Measurements from ENCODE around the gene SLC5A9.

- no peak for TF ChIP-seq CTCF (IDR thresholded peaks at IDR 0.05; ENCODE audit: poor library complexity)
- no peak for TF ChIP-seq EZH2 (IDR thresholded peaks at IDR 0.05; ENCODE audit: borderline replicate concordance)
These were observed 39.4 kb downstream of the SLC5A9 start for GRCh38 chr1:48261881-48262400.

Data from hepatocyte (in vitro differentiated cells).